WTC11 (cell line): ENCODE data around the gene UNC13D. TPM values are rescaled to one million over a fixed set of nuclear protein-coding genes. Genes with fewer than 3 reads are reported as not detected.

Source experiments
- ATAC-seq: fragments of 200-7000 bp; cut with Tn5 transposase; 2 replicates; pipeline ENCODE4 v1.10.0; 2021; ENCODE audit warnings: mild to moderate bottlenecking, moderate library complexity
- CTCF ChIA-PET: fragments of 300-600 bp; sonication (Branson Sonifier 250); formaldehyde crosslinking; loops from one replicate; lab custom pipeline; 2021; ENCODE audit warnings: antibody characterized with exemption; lab: Charles Lee
- POLR2A ChIA-PET: fragments of 350-600 bp; sonication (Branson Sonifier 250); formaldehyde crosslinking; loops from one replicate; lab custom pipeline; 2021; ENCODE audit warnings: antibody characterized with exemption; lab: Charles Lee
- DNase-seq: peaks from one replicate; pipeline ENCODE4 v3.0.0; 2021; ENCODE audit warnings: low spot score
- H3K27ac Mint-ChIP-seq: 2 replicates; pipeline ENCODE4 v1.8.0; 2021; ENCODE audit warnings: mixed read lengths
- H3K27me3 Mint-ChIP-seq: 2 replicates; pipeline ENCODE4 v1.8.0; 2021; ENCODE audit warnings: low read depth, mild to moderate bottlenecking, moderate library complexity, mixed read lengths
- H3K36me3 Mint-ChIP-seq: 2 replicates; pipeline ENCODE4 v1.8.0; 2021; ENCODE audit warnings: mixed read lengths
- H3K4me1 Mint-ChIP-seq: 2 replicates; pipeline ENCODE4 v1.8.0; 2022; ENCODE audit warnings: mixed read lengths
- H3K4me3 Mint-ChIP-seq: 2 replicates; pipeline ENCODE4 v1.8.0; 2021; ENCODE audit warnings: mild to moderate bottlenecking, moderate library complexity, mixed read lengths
- H3K9me3 Mint-ChIP-seq: 2 replicates; pipeline ENCODE4 v1.8.0; 2021; ENCODE audit warnings: mixed read lengths
- ATF6 ChIP-seq: sonication (generic); formaldehyde crosslinking; IDR thresholded peaks from 2 replicates; pipeline ENCODE4 v1.8.1; 2023; ENCODE audit warnings: mild to moderate bottlenecking, missing genetic modification reagents
- JUN ChIP-seq: sonication (generic); formaldehyde crosslinking; IDR thresholded peaks from 2 replicates; pipeline ENCODE4 v1.8.0; 2023; ENCODE audit warnings: mild to moderate bottlenecking, missing genetic modification reagents
- NFYB ChIP-seq: sonication (generic); formaldehyde crosslinking; conservative IDR thresholded peaks from 2 replicates; pipeline ENCODE4 v1.8.0; 2022; ENCODE audit warnings: low read depth, missing genetic modification reagents
- PRDM15 ChIP-seq: sonication (generic); formaldehyde crosslinking; IDR thresholded peaks from 2 replicates; pipeline ENCODE4 v1.8.0; 2022; ENCODE audit warnings: missing genetic modification reagents
- RORB ChIP-seq: fragments of 250-450 bp; sonication (Bioruptor Pico); IDR thresholded peaks from 2 replicates; pipeline ENCODE4 v1.9.0; 2021; ENCODE audit warnings: mild to moderate bottlenecking
- SOX15 ChIP-seq: fragments of 250-450 bp; sonication (Bioruptor Pico); IDR thresholded peaks from 2 replicates; pipeline ENCODE4 v1.9.0; 2021; ENCODE audit warnings: mild to moderate bottlenecking
- TCF7 ChIP-seq: sonication (generic); formaldehyde crosslinking; IDR thresholded peaks from 2 replicates; pipeline ENCODE4 v1.8.0; 2022; ENCODE audit warnings: mild to moderate bottlenecking, low read depth, missing genetic modification reagents, moderate library complexity
- ZNF121 ChIP-seq: sonication (generic); formaldehyde crosslinking; IDR thresholded peaks from 2 replicates; pipeline ENCODE4 v1.8.0; 2023; ENCODE audit warnings: missing genetic modification reagents
- total RNA-seq: library from RNA; stranded (reverse); gene quantifications from 3 replicates; pipeline ENCODE4 v1.2.3, GENCODE V29; 2021
- TF ChIP-seq, protein P1 (sequence below): sonication (generic); formaldehyde crosslinking; IDR thresholded peaks from 2 replicates; pipeline ENCODE4 v1.8.1; 2023; ENCODE audit warnings: mild to moderate bottlenecking, missing genetic modification reagents, moderate library complexity
- TF ChIP-seq, protein P2 (sequence below): fragments of 250-450 bp; sonication (Bioruptor Pico); IDR thresholded peaks from 2 replicates; pipeline ENCODE4 v1.9.0; 2021; ENCODE audit warnings: mild to moderate bottlenecking, borderline replicate concordance
- TF ChIP-seq, protein P3 (sequence below): sonication (generic); formaldehyde crosslinking; IDR thresholded peaks from 2 replicates; pipeline ENCODE4 v1.8.1; 2022; ENCODE audit warnings: mild to moderate bottlenecking, moderate library complexity, missing genetic modification reagents

UNC13D gene
- total RNA-seq, 1 experiment from 2014 or later = 13.1 TPM

DNA sequence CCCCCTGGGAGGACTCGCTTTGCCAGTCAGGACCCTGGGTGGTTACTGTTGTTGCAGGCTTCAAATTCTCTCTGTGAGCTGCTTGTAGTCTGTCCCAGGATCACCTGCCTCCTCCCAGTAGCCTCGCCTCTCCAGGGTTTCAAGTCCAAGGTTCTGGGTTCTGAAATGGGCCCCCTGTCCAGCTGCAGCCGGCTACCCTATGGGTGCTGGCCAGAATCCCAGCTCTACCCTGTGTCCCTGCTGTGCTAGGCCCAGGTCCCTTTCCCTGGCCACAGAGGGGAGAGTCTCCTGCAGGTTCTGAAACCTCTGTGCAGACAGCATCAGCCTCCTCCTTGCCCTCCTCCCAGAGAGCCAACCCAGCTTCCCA is 21.4 kb downstream of the UNC13D start (continued):
- TF ChIP-seq ATF6 (CRISPR knock-in tag) = no peak
- TF ChIP-seq, protein P1, sequence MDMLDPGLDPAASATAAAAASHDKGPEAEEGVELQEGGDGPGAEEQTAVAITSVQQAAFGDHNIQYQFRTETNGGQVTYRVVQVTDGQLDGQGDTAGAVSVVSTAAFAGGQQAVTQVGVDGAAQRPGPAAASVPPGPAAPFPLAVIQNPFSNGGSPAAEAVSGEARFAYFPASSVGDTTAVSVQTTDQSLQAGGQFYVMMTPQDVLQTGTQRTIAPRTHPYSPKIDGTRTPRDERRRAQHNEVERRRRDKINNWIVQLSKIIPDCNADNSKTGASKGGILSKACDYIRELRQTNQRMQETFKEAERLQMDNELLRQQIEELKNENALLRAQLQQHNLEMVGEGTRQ = no peak
- TF ChIP-seq ZNF121 = no peak
- no peak for TF ChIP-seq PRDM15 (CRISPR knock-in tag)
- no peak for TF ChIP-seq TCF7 (CRISPR knock-in tag)
- no peak for TF ChIP-seq RORB (CRISPR knock-in tag)

- peaks cover 38% of the 10 kb centered on the region for H3K36me3 Mint-ChIP-seq
- CTCF ChIA-PET = interaction anchor here (1.1 to 1.4 kb wide), 3 partner anchors 8 to 72 kb away, joined by 3 to 6 read pairs (median 6); partner anchors contain the start of gene WBP2
- peaks cover 4% of the 10 kb centered on the region; the same call in 1 of the 2 replicates for H3K4me1 Mint-ChIP-seq
- no peak for DNase-seq
- no peak overlapping the region for H3K4me3 Mint-ChIP-seq
- peak overlapping the region; percentile 57; the same call in 1 of the 2 replicates for H3K27ac Mint-ChIP-seq
- ATAC-seq = no peak
- TF ChIP-seq, protein P2, sequence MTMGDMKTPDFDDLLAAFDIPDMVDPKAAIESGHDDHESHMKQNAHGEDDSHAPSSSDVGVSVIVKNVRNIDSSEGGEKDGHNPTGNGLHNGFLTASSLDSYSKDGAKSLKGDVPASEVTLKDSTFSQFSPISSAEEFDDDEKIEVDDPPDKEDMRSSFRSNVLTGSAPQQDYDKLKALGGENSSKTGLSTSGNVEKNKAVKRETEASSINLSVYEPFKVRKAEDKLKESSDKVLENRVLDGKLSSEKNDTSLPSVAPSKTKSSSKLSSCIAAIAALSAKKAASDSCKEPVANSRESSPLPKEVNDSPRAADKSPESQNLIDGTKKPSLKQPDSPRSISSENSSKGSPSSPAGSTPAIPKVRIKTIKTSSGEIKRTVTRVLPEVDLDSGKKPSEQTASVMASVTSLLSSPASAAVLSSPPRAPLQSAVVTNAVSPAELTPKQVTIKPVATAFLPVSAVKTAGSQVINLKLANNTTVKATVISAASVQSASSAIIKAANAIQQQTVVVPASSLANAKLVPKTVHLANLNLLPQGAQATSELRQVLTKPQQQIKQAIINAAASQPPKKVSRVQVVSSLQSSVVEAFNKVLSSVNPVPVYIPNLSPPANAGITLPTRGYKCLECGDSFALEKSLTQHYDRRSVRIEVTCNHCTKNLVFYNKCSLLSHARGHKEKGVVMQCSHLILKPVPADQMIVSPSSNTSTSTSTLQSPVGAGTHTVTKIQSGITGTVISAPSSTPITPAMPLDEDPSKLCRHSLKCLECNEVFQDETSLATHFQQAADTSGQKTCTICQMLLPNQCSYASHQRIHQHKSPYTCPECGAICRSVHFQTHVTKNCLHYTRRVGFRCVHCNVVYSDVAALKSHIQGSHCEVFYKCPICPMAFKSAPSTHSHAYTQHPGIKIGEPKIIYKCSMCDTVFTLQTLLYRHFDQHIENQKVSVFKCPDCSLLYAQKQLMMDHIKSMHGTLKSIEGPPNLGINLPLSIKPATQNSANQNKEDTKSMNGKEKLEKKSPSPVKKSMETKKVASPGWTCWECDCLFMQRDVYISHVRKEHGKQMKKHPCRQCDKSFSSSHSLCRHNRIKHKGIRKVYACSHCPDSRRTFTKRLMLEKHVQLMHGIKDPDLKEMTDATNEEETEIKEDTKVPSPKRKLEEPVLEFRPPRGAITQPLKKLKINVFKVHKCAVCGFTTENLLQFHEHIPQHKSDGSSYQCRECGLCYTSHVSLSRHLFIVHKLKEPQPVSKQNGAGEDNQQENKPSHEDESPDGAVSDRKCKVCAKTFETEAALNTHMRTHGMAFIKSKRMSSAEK (CRISPR knock-in tag) = no peak
- no peak for TF ChIP-seq NFYB (CRISPR knock-in tag)
- no peak for TF ChIP-seq JUN (CRISPR knock-in tag)
- TF ChIP-seq, protein P3, sequence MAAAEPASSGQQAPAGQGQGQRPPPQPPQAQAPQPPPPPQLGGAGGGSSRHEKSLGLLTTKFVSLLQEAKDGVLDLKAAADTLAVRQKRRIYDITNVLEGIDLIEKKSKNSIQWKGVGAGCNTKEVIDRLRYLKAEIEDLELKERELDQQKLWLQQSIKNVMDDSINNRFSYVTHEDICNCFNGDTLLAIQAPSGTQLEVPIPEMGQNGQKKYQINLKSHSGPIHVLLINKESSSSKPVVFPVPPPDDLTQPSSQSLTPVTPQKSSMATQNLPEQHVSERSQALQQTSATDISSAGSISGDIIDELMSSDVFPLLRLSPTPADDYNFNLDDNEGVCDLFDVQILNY = no peak
- TF ChIP-seq SOX15 (CRISPR knock-in tag) = no peak
- POLR2A ChIA-PET = no interaction called here
- no peaks in the 10 kb centered on the region for H3K9me3 Mint-ChIP-seq
- H3K27me3 Mint-ChIP-seq = no peaks in the 10 kb centered on the region
Measured at GRCh38 chr17:75822119-75822799, 21.9 kb downstream of the UNC13D start.
